AG10803 (cell line): ENCODE measurements around the gene OCEL1.
"Not testable (repeated sequence)": the region's sequence is repeated elsewhere in the genome, so short reads cannot be mapped to it uniquely, and the experiment has no call there.

Experiments used
- DNase-seq: peaks from one replicate; pipeline ENCODE4 v3.0.0; 2010; ENCODE audit warnings: low read depth
- H3K4me3 ChIP-seq: 2 replicates; pipeline ENCODE4 v1.5.1; 2011; ENCODE audit warnings: mild to moderate bottlenecking, low read length, control low read depth
- TF ChIP-seq, protein P1 (sequence below): conservative IDR thresholded peaks from 2 replicates; pipeline ENCODE4 v1.5.1; 2011; ENCODE audit warnings: mild to moderate bottlenecking, low read length, control low read depth, inconsistent platforms

The OCEL1 gene

GRCh38 chr19:17266975-17267788, 41.2 kb downstream of the OCEL1 start, which contains the start of gene BABAM1:
BABAM1 (plus strand) TSS chr19:17267443; CDS start chr19:17268807, 1,364 bp downstream.
- peak; percentile 100 for DNase-seq
- TF ChIP-seq, protein P1, sequence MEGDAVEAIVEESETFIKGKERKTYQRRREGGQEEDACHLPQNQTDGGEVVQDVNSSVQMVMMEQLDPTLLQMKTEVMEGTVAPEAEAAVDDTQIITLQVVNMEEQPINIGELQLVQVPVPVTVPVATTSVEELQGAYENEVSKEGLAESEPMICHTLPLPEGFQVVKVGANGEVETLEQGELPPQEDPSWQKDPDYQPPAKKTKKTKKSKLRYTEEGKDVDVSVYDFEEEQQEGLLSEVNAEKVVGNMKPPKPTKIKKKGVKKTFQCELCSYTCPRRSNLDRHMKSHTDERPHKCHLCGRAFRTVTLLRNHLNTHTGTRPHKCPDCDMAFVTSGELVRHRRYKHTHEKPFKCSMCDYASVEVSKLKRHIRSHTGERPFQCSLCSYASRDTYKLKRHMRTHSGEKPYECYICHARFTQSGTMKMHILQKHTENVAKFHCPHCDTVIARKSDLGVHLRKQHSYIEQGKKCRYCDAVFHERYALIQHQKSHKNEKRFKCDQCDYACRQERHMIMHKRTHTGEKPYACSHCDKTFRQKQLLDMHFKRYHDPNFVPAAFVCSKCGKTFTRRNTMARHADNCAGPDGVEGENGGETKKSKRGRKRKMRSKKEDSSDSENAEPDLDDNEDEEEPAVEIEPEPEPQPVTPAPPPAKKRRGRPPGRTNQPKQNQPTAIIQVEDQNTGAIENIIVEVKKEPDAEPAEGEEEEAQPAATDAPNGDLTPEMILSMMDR, result no peak
- H3K4me3 ChIP-seq, result peak within 1 kb of the TSS; percentile 98

- TF ChIP-seq, protein P1, result no peak
- H3K4me3 ChIP-seq, result no peak overlapping the region
- no peak for DNase-seq
These were observed 42.7 kb downstream of the OCEL1 start for GRCh38 chr19:17268754-17269153.

- H3K4me3 ChIP-seq, DNase-seq: not testable (repeated sequence)
These were observed 48.9 kb downstream of the OCEL1 start for GRCh38 chr19:17274892-17275291.

DNA sequence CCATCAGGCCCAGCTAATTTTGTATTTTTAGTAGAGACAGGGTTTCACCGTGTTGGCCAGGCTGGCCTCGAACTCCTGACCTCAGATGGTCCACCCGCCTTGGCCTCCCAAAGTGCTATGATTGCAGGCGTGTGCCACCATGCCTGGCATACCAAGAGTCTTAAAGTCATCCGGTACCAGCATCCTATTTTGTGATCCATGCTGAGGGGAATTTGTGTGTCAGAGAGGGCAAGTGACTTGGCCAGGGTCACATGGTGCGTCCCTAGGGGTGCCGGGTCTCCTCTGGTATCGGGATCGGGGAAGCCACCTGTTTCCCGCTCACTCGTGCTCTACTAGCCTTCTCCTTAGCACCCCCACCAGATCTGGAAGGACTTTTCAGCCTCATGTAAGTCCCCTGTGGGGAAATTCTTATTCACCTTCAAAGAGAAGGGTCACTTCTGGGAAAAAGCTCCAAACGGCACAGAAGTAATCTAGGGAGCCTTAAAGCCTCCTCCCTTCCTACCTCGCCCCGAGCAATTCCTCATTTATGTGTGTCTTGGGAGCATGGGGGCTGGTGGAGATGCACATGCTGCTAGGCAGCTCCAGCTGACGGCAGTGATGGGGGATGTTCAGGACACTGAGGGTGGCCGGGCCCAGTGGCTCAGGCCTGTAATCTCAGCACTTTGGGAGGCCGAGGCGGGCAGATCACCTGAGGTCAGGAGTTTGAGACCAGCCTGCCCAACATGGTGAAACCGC, 49.6 kb downstream of the OCEL1 start:
- H3K4me3 ChIP-seq, result no peak overlapping the region
- DNase-seq, result no peak
- TF ChIP-seq, protein P1, result no peak
